Activated naive CD8-positive, alpha-beta T cell treated with anti-CD3 and anti-CD28 coated beads, Interleukin-2, amount 50 U/mL, for 16 hours (primary cell): ENCODE measurements around the gene GRK4.

ENCODE experiments used
- DNase-seq: peaks from one replicate; pipeline ENCODE4 v3.0.0-alpha.2; 2020; ENCODE audit warnings: low read depth, low spot score

Gene GRK4

DNA sequence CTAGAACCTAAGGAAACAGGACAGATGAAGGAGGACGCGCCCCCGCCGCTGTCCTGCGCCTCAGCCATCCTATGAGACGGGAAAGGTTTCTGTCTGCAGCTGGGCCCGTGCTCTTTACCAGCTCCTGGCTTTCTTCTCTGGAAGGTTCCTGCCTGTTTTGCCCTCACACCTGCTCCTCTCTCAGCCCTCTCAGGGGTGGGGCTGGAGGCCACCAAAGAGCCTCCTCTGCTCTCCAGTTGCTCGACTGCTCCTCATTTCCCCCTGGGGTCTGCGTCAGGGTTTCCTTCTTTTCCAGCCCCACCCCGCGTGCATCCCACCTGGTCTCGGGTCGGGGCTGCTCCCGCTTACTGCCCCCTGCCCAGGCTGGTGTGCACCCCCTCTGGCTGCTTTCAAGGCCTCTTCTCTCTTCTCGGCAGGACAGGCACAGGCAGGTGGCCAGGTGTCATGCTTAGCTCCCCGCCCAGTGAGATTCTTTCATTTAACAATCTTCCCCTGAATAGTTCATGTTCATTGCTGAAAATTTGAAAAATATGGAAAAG lies 106.4 kb downstream of the GRK4 start:
- DNase-seq: no peak

DNA sequence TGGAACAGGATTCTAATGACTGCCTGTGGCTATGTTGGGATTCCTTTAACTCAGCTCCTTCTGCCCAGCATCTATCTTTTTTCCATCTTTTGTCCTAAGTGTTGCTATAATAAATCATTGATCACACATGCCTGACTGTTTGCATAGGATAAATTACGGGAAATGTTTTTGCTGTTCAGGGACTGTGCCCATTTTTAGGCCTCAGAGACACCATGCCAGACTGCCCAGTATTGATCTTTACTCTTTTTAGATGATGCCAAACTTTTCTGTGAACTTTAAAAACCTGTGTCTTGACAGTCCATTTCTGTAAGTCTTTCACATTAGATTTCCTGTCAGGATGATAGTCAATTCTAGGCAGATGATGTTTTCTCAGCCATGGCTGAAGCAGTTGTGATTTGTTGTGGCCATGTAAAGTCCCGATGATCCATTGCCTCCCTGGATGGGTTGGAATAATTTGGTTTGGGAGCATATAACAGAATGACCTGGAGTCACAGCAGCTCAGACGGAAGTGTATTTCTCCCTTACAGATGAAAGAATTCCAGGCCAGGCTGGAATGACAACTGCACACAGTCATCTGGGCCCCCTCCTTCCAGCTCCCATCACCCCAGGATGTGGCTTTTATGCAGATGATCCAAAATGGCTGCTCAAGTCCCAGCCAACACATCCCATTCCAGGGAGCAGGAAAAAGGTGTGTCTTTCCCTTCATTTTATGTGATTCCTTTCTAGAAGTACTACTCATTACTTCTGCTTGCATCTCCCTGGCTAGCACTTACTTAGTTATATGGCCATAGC lies 107.5 kb downstream of the GRK4 start:
- DNase-seq: no peak

DNA sequence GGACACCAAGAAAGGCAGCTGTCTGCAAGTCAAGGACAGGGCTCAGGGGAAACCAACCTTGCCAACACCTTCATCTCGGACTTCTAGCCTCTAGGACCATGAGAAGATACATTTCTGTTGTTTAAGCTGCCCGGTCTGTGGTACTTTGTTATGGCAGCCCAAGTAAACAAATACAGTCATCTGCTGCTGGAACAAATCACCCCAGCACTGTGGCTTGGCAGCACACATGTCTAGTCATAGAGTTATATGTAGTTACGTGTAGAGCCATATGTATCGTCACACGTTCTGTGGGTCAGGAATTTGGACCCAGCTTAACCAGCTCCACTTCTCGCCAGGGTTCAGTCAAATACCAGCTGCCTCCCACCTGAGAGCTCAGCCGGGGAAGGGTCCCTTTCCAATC lies 108.4 kb downstream of the GRK4 start:
- DNase-seq: no peak

DNA sequence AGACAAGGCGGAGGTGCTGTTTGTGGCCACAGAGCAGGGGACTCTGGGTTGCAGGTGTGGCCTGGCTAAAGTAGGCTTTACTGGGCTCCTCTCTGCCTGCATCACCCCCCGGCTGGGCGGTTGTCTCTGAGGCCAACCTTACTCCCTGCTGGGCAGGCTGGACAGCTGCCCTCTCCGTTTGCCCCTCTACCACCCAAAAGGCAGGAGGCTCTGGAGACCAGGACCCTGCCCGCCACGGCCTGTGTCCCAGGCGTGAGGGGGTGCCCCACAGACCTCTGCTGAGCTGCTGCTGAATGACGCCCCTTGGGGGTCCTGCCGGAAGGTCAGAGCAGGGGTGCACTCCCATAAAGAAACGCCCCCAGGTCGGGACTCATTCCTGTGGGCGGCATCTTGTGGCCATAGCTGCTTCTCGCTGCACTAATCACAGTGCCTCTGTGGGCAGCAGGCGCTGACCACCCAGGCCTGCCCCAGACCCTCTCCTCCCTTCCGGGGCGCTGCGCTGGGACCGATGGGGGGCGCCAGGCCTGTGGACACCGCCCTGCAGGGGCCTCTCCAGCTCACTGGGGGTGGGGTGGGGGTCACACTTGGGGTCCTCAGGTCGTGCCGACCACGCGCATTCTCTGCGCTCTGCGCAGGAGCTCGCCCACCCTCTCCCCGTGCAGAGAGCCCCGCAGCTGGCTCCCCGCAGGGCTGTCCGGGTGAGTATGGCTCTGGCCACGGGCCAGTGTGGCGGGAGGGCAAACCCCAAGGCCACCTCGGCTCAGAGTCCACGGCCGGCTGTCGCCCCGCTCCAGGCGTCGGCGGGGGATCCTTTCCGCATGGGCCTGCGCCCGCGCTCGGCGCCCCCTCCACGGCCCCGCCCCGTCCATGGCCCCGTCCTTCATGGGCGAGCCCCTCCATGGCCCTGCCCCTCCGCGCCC lies 110.0 kb downstream of the GRK4 start:
- no peak for DNase-seq

DNA sequence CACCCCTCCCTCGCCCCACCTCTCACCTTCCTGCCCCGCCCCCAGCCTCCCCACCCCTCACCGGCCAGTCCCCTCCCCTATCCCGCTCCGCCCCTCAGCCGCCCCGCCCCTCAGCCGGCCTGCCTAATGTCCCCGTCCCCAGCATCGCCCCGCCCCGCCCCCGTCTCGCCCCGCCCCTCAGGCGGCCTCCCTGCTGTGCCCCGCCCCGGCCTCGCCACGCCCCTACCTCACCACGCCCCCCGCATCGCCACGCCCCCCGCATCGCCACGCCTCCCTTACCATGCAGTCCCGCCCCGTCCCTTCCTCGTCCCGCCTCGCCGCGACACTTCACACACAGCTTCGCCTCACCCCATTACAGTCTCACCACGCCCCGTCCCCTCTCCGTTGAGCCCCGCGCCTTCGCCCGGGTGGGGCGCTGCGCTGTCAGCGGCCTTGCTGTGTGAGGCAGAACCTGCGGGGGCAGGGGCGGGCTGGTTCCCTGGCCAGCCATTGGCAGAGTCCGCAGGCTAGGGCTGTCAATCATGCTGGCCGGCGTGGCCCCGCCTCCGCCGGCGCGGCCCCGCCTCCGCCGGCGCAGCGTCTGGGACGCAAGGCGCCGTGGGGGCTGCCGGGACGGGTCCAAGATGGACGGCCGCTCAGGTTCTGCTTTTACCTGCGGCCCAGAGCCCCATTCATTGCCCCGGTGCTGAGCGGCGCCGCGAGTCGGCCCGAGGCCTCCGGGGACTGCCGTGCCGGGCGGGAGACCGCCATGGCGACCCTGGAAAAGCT lies 110.9 kb downstream of the GRK4 start, which contains the start of the genes HTT and HTT-AS:
HTT (plus strand) TSS at position 604 of the 768 bp plus-strand sequence; CDS start at position 749, 145 bp downstream.
HTT-AS (minus strand) TSS at position 461 of the 768 bp plus-strand sequence.
- DNase-seq: peak; percentile 90

DNA sequence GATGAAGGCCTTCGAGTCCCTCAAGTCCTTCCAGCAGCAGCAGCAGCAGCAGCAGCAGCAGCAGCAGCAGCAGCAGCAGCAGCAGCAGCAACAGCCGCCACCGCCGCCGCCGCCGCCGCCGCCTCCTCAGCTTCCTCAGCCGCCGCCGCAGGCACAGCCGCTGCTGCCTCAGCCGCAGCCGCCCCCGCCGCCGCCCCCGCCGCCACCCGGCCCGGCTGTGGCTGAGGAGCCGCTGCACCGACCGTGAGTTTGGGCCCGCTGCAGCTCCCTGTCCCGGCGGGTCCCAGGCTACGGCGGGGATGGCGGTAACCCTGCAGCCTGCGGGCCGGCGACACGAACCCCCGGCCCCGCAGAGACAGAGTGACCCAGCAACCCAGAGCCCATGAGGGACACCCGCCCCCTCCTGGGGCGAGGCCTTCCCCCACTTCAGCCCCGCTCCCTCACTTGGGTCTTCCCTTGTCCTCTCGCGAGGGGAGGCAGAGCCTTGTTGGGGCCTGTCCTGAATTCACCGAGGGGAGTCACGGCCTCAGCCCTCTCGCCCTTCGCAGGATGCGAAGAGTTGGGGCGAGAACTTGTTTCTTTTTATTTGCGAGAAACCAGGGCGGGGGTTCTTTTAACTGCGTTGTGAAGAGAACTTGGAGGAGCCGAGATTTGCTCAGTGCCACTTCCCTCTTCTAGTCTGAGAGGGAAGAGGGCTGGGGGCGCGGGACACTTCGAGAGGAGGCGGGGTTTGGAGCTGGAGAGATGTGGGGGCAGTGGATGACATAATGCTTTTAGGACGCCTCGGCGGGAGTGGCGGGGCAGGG lies 111.7 kb downstream of the GRK4 start:
- no peak for DNase-seq

DNA sequence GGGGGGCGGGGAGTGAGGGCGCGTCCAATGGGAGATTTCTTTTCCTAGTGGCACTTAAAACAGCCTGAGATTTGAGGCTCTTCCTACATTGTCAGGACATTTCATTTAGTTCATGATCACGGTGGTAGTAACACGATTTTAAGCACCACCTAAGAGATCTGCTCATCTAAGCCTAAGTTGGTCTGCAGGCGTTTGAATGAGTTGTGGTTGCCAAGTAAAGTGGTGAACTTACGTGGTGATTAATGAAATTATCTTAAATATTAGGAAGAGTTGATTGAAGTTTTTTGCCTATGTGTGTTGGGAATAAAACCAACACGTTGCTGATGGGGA lies 112.2 kb downstream of the GRK4 start:
- DNase-seq: no peak

DNA sequence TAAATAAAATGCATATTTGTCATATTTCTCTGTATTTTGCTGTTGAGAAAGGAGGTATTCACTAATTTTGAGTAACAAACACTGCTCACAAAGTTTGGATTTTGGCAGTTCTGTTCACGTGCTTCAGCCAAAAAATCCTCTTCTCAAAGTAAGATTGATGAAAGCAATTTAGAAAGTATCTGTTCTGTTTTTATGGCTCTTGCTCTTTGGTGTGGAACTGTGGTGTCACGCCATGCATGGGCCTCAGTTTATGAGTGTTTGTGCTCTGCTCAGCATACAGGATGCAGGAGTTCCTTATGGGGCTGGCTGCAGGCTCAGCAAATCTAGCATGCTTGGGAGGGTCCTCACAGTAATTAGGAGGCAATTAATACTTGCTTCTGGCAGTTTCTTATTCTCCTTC lies 114.4 kb downstream of the GRK4 start:
- no peak for DNase-seq

DNA sequence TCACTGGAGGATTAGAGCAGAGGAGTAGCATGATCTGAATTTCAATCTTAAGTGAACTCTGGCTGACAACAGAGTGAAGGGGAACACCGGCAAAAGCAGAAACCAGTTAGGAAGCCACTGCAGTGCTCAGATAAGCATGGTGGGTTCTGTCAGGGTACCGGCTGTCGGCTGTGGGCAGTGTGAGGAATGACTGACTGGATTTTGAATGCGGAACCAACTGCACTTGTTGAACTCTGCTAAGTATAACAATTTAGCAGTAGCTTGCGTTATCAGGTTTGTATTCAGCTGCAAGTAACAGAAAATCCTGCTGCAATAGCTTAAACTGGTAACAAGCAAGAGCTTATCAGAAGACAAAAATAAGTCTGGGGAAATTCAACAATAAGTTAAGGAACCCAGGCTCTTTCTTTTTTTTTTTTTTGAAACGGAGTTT lies 116.3 kb downstream of the GRK4 start:
- no peak for DNase-seq

DNA sequence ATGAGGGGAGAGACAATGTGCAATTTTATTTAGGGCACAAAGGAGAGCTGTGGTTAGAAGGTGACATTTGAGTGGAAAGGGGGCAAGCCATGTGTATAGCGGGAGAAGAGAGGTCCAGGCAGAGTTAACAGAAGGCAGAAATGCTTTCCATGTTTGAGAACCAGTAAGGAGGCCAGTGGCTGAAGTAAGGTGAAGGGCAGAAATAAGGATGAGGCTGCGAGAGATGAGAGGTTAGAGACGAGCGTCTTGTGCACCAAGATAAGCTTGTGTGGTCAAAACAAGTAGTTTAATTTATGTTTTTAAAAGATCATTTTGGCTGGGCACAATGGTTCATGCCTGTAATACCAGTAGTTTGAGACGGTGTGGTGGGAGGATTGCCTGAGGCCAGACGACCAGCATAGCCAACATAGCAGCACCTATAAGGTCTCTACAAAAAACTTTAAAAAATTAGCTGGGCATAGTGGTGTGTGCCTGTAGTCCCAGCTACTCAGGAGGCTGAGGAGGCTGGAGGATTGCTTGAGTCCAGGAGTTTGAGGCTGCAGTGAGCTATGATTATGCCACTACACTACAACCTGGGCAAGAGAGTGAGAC lies 119.6 kb downstream of the GRK4 start:
- DNase-seq: no peak

DNA sequence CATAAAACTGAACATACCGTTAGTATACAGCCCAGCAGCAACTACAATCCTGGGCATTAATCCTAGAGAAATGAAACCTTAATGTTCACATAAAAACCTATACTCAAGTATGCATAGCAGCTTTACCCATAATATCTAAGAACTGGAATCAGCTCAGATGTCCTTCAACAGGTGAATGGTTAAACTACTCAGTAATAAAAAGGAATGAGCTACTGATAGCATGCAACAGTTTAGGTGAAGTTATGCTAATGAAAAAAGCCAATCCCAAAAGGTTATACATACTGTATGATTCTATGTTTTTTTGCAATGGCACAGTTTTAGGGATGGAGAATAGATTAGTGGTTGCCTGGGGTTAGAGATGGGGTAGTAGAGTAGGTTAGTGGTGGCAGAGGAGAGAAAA lies 120.4 kb downstream of the GRK4 start:
- no peak for DNase-seq

DNA sequence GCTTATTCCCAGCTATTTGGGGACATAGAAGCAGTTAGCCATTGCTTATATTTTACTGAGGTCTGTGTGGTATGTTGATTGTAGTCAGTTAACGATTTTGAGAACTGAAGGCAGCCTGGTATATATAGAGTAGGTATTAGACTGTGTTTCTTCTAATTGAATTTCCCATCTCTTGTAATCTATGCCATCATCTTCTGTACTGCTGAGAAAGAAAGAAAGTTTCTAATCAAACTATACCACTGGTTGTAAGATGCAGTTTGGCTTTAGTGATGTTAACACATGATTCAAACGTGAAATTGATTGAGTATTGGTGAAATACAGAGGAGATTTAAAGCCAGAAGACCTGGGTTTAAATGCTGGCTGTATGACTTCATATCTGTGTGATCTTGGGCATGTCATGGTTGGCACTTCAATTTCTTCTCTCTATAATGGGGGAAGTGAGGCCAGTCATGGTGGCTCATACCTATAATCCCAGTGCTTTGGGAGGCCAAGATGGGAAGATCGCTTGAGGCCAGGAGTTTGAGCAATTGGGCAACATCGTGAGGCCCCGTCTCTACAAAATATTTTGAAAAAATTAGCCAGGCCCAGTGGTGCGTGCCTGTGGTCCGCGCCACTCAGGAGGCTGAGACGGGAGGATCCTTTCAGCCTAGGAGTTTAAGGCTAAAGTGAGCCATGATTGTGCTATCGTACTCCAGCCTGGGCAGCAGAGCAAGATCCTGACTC lies 122.7 kb downstream of the GRK4 start:
- DNase-seq: no peak

DNA sequence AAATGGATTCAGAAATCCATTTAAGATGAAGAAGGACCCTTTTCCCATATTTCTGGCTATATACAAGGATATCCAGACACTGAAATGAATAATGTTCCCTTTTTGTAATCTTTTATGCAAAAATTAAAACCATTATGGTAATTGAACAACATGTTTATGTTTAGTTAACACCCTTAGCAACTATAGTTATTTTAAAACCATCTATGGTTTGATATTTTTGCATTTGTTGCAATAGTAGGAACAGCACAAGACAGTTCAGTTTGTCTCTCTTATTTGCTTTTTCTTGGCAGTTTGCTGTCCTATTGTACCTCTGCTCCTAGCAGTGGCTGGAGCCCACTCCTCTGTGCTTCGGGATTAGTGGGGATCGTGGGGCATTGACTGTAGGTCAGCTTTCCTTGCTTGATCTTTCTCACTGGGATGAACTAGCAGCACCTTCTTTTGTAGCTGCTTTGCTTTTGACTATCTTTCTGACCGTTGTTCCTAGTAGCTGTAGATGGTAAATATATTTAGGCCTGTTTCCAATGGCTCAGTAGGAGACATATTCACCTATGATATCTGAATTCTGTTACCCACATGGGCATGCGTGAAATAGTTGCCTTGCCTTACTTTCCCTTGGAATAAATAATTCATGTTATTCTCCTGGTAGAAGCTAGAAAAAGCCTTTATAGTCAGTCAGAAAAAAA lies 123.9 kb downstream of the GRK4 start:
- DNase-seq: no peak
